Endothelial cell of umbilical vein (primary cell): ENCODE results near the gene FLRT2. TPM values are rescaled to one million over a fixed set of nuclear protein-coding genes. Genes with fewer than 3 reads are reported as not detected.

ENCODE experiments used
- BruUV-seq: library from RNA; stranded (reverse); fragments of 400-500 nt; replicated peaks from 2 replicates; lab custom pipeline; 2021; lab: Mats Ljungman, UMichigan
- CTCF ChIA-PET: fragments of 300-600, 350-600 bp; sonication (Branson Sonifier 250); formaldehyde crosslinking; loops from one replicate; lab custom pipeline; 2021; ENCODE audit warnings: antibody characterized with exemption, inconsistent platforms; lab: Charles Lee
- POLR2A ChIA-PET: fragments of 300-600, 350-600 bp; sonication (Branson Sonifier 250); formaldehyde crosslinking; loops from one replicate; lab custom pipeline; 2021; ENCODE audit warnings: antibody characterized with exemption, inconsistent platforms; lab: Charles Lee
- DNase-seq: peaks from one replicate; pipeline ENCODE4 v3.0.0-alpha.2; 2011; ENCODE audit warnings: low read depth, low spot score
- FAIRE-seq: peaks from 2 replicates; lab custom pipeline; 2011; peaks lifted over from hg19 to GRCh38; lab: Jason Lieb, UNC
- H2AFZ ChIP-seq: 2 replicates; pipeline ENCODE4 v1.6.0; 2012; ENCODE audit warnings: low read depth, low read length, control low read depth, inconsistent platforms
- H3K27ac ChIP-seq: 2 replicates; pipeline ENCODE4 v1.5.1; 2011; ENCODE audit warnings: low read depth, mild to moderate bottlenecking, control low read depth, low read length, moderate library complexity; ENCODE audit not compliant: insufficient read depth
- H3K27me3 ChIP-seq, 2 experiments: 2 replicates each; pipeline versions ENCODE4 v1.6.0 to v1.6.1; 2011; ENCODE audit warnings: low read length in 2 of 2, mixed read lengths in 1 of 2; ENCODE audit not compliant: control insufficient read depth in 2 of 2, insufficient read depth in 2 of 2
- H3K36me3 ChIP-seq, 2 experiments: 2 replicates in 1 of 2; 3 replicates in 1 of 2; pipeline ENCODE4 v1.5.1; 2011; ENCODE audit warnings: low read length in 2 of 2, mild to moderate bottlenecking in 1 of 2, moderate library complexity in 1 of 2; ENCODE audit not compliant: control insufficient read depth in 2 of 2, insufficient read depth in 2 of 2; ENCODE audit errors: extremely low read depth in 1 of 2
- H3K4me1 ChIP-seq: 3 replicates; pipeline ENCODE4 v1.5.1; 2011; ENCODE audit warnings: mild to moderate bottlenecking, low read length; ENCODE audit not compliant: control insufficient read depth, insufficient read depth; ENCODE audit errors: extremely low read depth
- H3K4me2 ChIP-seq: 2 replicates; pipeline ENCODE4 v1.6.1; 2011; ENCODE audit warnings: low read length, control low read depth, mixed read lengths; ENCODE audit not compliant: insufficient read depth
- H3K4me3 ChIP-seq, 3 experiments: fragments of 200-600 bp in 1 of 3; sonication (generic), shearing (Covaris generic) in 1 of 3; replicated peaks in 1 of 3; 2 replicates each; pipeline ENCODE4 v1.5.1; 2011 to 2016; ENCODE audit warnings: control low read depth in 3 of 3, low read length in 3 of 3, mild to moderate bottlenecking in 2 of 3, inconsistent platforms in 1 of 3, low read depth in 1 of 3, moderate library complexity in 1 of 3; ENCODE audit not compliant: insufficient read depth in 1 of 3
- H3K79me2 ChIP-seq: 2 replicates; pipeline ENCODE4 v1.6.0; 2012; ENCODE audit warnings: low read length, inconsistent platforms; ENCODE audit not compliant: control insufficient read depth, insufficient read depth
- H3K9ac ChIP-seq: replicated peaks from 2 replicates; pipeline ENCODE3; 2011; ENCODE audit warnings: low read length, control low read depth; ENCODE audit not compliant: insufficient read depth; ENCODE audit errors: extremely low read depth
- H3K9me1 ChIP-seq: replicated peaks from 3 replicates; pipeline ENCODE4 v1.6.0; 2011; ENCODE audit warnings: mild to moderate bottlenecking, low read length; ENCODE audit not compliant: control insufficient read depth, insufficient read depth; ENCODE audit errors: extremely low read depth
- H3K9me3 ChIP-seq: replicated peaks from 2 replicates; pipeline ENCODE4 v1.5.1; 2012; ENCODE audit warnings: low read length, inconsistent platforms; ENCODE audit not compliant: control insufficient read depth, insufficient read depth
- H4K20me1 ChIP-seq: replicated peaks from 2 replicates; pipeline ENCODE3; 2011; ENCODE audit warnings: mild to moderate bottlenecking, low read length; ENCODE audit not compliant: control insufficient read depth, insufficient read depth; ENCODE audit errors: extremely low read depth
- CTCF ChIP-seq, 2 donors: IDR thresholded peaks; 1 replicate in 1 of 2; 2 replicates in 1 of 2; pipeline ENCODE4 v1.5.1; 2011; ENCODE audit warnings: low read length in 2 of 2, mild to moderate bottlenecking in 2 of 2, moderate library complexity in 2 of 2, control low read depth in 1 of 2, inconsistent platforms in 1 of 2, low read depth in 1 of 2; ENCODE audit not compliant: insufficient read depth in 1 of 2; ENCODE audit errors: extremely low read depth in 1 of 2
- EZH2 ChIP-seq: IDR thresholded peaks from 2 replicates; pipeline ENCODE4 v1.6.1; 2012; ENCODE audit warnings: borderline replicate concordance, low read depth, mild to moderate bottlenecking, moderate library complexity, low read length, inconsistent platforms; ENCODE audit not compliant: severe bottlenecking
- FOS ChIP-seq: IDR thresholded peaks from 2 replicates; pipeline ENCODE4 v1.6.1; 2011; ENCODE audit warnings: mild to moderate bottlenecking, low read length, moderate library complexity, borderline replicate concordance; ENCODE audit not compliant: insufficient read depth
- GATA2 ChIP-seq: IDR thresholded peaks from 2 replicates; pipeline ENCODE4 v1.7.0; 2011; ENCODE audit warnings: low read depth, mild to moderate bottlenecking, moderate library complexity, mixed read lengths, low read length; ENCODE audit not compliant: insufficient read length, insufficient read depth
- JUN ChIP-seq: IDR thresholded peaks from 2 replicates; pipeline ENCODE4 v1.6.1; 2011; ENCODE audit warnings: borderline replicate concordance, low read depth; ENCODE audit not compliant: insufficient read length, insufficient read depth
- MAX ChIP-seq: IDR thresholded peaks from 2 replicates; pipeline ENCODE4 v1.6.1; 2011; ENCODE audit not compliant: insufficient read depth, insufficient read length
- MYC ChIP-seq: IDR thresholded peaks from one replicate; pipeline ENCODE4 v1.6.1; 2011; ENCODE audit warnings: mild to moderate bottlenecking, low read depth, low read length
- POLR2A ChIP-seq: IDR thresholded peaks from 2 replicates; pipeline ENCODE4 v1.6.1; 2012; ENCODE audit warnings: low read depth, mild to moderate bottlenecking, control low read depth, low read length
- POLR2AphosphoS5 ChIP-seq: IDR thresholded peaks from 2 replicates; pipeline ENCODE4 v1.6.1; 2012; ENCODE audit warnings: low read depth, mild to moderate bottlenecking, control low read depth, low read length, moderate library complexity; ENCODE audit not compliant: insufficient read depth
- dilution Hi-C: fragments of 300-500 bp; cut with MboI; formaldehyde crosslinking; loops from one replicate; pipeline ENCODE4 v1.15.0; 2019; ENCODE audit warnings: low sequenced_read_pairs; ENCODE audit not compliant: extremely low pct_ligation_motif_present
- intact Hi-C: fragments of 100-400 bp; cut with micrococcal nuclease; formaldehyde crosslinking; loops from one replicate; pipeline ENCODE4 v1.10.0; 2022
- polyA plus RNA-seq, 4 experiments: library from polyadenylated mRNA; depleted of rRNA in 3 of 4; stranded (reverse) in 3 of 4; unstranded in 1 of 4; fragments of >200 nt; gene quantifications; 2 replicates each; pipeline versions ENCODE4 v1.2.1 to v1.2.3, GENCODE V29; 2011 to 2012; ENCODE audit warnings: missing spikeins in 1 of 4
- total RNA-seq: library from RNA; stranded (reverse); gene quantifications from 2 replicates; pipeline ENCODE4 v1.2.3, GENCODE V29; 2021

The FLRT2 gene
- total and polyA plus RNA-seq, 2 donors (not counting 3 experiments of a cell fraction or from before 2014, with no cell fraction given) = 202 to 229 TPM

- dilution Hi-C loops (no loop called here), intact Hi-C loops (no loop called here)
- Histone ChIP-seq H4K20me1 (no peaks in the 10 kb centered on the region), H3K79me2 (no peaks in the 10 kb centered on the region), H3K36me3 (no peaks in the 10 kb centered on the region), H3K4me1 (no peaks in the 10 kb centered on the region), H3K9me3 (no peaks in the 10 kb centered on the region), H3K9ac (no peak overlapping the region), H3K9me1 (no peaks in the 10 kb centered on the region), H2AFZ (no peak overlapping the region), H3K27ac (no peak overlapping the region), H3K4me3 (no peak overlapping the region), H3K4me2 (no peak overlapping the region), H3K27me3 (no peaks in the 10 kb centered on the region)
- BruUV-seq = no TSS peak
- TF ChIP-seq CTCF (IDR thresholded peaks at IDR 0.05; ENCODE audit: extremely low read depth in 1 of 2, insufficient read depth in 1 of 2, low read depth in 1 of 2, low read length in 2 of 2) = no peak
- no peak for TF ChIP-seq MAX
- no peak for TF ChIP-seq MYC
- TF ChIP-seq POLR2A = no peak
- TF ChIP-seq EZH2 = no peak
- TF ChIP-seq JUN = no peak
- no peak for TF ChIP-seq FOS
- TF ChIP-seq GATA2 = no peak
- no peak for TF ChIP-seq POLR2AphosphoS5
- DNase-seq = no peak
- POLR2A ChIA-PET = no interaction called here
- no peak for FAIRE-seq
- CTCF ChIA-PET = interaction anchor here (2.0 kb wide), 1 partner anchor 11 kb away, joined by 6 read pairs; no protein-coding TSS in a partner anchor
Measured at GRCh38 chr14:85508863-85509262, 21.1 kb upstream of the FLRT2 start.
